ENCODE data around the gene SNAPC2. TPM values are rescaled to one million over a fixed set of nuclear protein-coding genes. Genes with fewer than 3 reads are reported as not detected.
"Not testable (repeated sequence)": the region's sequence is repeated elsewhere in the genome, so short reads cannot be mapped to it uniquely, and the experiment has no call there.

SNAPC2 gene
- total RNA-seq, 1 donor from 2014 or later, result 14.1 TPM

GRCh38 chr19:7940841-7941240, 20.7 kb downstream of the SNAPC2 start:
- DNase-seq, result no peak

GRCh38 chr19:7941895-7942596, 21.9 kb downstream of the SNAPC2 start:
- DNase-seq, result no peak

GRCh38 chr19:7942981-7943443, 22.9 kb downstream of the SNAPC2 start:
- peak; percentile 17 for DNase-seq

- DNase-seq, result peak; percentile 99
Measured at GRCh38 chr19:7943444-7944176, 23.5 kb downstream of the SNAPC2 start, which contains the start of gene TIMM44. TIMM44 (minus strand) TSS chr19:7943666; CDS start chr19:7943651, 15 bp downstream.

DNA sequence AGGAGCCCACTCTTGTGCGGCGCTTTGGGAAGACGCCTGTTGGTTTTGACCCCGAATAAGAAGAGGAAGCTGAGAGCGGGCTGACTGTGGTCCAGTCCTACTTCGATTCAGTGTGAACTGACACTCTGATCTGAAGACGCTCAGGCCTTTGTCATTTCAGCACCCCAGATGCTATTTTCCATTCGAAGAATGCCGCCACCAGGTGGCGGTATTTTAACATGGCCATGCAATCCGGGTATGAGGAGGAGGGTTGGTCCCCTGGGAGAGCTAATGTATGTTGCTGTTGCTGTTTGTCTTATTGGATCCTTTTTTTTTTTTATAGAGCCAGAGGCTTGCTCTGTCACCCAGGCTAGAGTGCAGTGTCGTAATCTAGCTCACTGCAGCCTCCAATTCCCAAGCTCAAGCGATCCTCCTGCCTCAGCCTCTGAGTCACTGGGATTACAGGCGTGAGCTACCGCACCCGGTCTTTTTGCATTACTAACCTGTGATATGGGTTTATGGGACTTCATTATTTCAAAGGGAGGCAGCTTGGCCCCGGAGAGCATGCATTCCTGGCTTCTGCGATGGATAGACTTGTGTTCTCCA, 24.1 kb downstream of the SNAPC2 start:
- DNase-seq, result peak; percentile 92

DNA sequence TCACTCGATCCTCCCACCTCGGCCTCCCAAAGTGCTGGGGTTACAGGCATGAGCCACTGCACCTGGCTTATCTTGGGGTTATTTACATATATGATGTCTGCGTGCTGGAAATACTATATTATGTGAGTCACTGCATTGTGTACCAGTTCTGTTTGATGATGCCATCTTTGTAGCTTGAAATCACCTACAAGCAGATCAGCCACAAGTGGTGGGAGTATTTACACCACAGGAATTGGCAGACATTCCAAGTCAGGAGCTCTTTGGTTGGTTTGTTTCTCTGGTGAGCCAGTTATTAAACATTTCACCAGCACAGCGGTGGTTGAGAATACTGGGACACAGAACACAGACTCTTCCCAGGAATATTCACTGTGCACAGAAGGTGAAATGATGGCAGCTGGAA, 27.8 kb downstream of the SNAPC2 start:
- no peak for DNase-seq

GRCh38 chr19:7953060-7953459, 32.9 kb downstream of the SNAPC2 start:
- peak; percentile 58 for DNase-seq

GRCh38 chr19:7953576-7953975, 33.4 kb downstream of the SNAPC2 start:
- DNase-seq, result no peak

GRCh38 chr19:7955696-7956095, 35.6 kb downstream of the SNAPC2 start:
- no peak for DNase-seq

DNA sequence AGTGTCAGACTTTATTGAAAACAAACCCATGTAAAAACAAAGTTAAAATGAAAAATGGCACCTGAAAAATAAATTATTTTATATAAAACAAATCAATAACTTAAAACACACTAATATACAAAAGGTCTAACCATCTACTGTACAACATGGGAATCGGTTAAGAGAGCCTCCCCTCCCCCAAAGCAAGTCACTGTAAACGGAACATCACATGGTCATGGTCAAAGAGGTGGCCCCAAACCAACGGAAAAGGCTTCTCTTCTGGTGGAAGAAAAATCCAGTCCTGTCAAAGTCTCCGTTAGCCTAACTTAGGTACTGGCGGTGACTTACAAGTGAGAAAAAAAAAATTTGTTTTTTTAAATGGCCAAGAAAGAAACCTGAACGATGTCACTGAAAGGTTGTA, 39.1 kb downstream of the SNAPC2 start:
- DNase-seq, result no peak

- DNase-seq, result not testable (repeated sequence)
Measured at GRCh38 chr19:7961082-7961481, 40.9 kb downstream of the SNAPC2 start.

GRCh38 chr19:7961920-7962626, 41.9 kb downstream of the SNAPC2 start:
- DNase-seq, result no peak

DNA sequence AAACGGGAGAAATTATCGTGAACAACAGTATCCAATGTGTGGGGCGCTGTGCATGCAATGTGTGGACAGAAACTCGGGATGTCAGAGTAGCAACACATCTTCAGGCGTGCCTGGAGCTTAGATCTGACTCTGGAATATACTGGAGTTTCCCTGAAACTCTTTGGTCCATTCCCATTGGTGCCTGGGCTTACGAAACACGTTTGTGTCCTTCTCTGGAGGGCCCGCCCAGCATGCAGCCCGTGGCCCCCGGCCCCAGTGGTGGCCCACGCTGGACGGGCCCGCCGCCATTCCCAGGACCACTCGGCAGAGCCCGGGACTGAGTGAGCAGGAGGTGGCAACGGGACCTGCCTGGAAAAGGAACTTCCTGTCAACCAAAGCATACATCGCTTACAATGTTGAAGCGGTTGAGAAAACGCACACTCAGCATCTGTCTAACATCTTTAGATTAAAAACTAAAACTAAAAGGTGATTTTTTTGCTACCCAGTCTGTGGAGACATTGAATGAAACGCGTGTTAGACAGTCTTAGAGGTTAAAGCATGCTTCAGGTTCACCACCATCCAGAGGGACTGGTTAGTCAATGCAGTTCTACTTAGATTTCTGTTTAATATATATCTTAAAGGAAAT, 42.6 kb downstream of the SNAPC2 start:
- no peak for DNase-seq

DNA sequence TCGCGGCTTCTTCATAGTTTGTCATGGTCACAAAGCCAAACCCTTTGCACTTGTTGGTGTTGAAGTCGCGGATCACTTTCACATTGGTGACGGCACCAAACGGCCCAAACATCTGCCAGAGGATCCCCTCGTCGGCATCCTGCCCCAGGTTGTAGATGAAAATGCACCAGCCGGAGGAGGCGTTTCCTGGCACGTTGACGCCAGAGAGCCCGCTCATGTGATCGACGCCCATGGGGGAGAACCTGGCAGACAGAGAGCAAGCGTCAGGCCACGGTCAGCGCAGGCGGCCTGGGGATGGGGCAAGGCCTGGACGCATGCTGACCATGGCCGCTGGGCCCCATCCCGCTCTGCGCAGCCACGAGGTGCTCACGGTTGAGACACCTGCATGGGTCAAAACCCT, 43.4 kb downstream of the SNAPC2 start:
- DNase-seq, result no peak

DNA sequence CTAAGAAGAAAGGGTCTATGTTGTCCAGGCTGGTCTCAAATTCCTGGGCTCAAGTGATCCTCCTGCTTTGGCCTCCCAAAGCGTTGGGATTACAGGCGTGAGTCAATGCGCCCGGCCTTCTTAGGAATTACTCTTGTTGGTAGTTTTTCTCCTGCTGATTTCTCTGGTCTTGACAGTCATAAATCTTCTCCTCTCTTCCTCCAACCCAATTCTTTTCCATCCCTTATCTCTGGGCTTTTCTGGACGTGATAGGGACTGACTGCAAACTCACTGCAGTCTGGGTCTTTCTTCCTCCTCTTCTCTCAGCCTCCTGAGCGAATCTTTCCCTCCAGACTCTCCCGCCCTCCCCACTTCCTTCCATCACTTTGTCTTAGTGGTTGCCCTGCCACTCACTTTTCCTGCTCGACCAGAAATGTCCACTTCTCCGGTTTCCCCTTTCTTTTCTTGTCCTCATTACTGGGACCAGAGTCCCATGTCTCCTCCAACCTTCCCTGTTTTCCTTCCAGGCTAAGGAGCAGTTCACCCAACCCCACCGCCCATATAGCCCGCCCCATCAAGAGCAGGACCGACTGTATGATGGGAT, 45.2 kb downstream of the SNAPC2 start:
- no peak for DNase-seq

GRCh38 chr19:7965921-7966665, 46.0 kb downstream of the SNAPC2 start:
- DNase-seq, result no peak

DNA sequence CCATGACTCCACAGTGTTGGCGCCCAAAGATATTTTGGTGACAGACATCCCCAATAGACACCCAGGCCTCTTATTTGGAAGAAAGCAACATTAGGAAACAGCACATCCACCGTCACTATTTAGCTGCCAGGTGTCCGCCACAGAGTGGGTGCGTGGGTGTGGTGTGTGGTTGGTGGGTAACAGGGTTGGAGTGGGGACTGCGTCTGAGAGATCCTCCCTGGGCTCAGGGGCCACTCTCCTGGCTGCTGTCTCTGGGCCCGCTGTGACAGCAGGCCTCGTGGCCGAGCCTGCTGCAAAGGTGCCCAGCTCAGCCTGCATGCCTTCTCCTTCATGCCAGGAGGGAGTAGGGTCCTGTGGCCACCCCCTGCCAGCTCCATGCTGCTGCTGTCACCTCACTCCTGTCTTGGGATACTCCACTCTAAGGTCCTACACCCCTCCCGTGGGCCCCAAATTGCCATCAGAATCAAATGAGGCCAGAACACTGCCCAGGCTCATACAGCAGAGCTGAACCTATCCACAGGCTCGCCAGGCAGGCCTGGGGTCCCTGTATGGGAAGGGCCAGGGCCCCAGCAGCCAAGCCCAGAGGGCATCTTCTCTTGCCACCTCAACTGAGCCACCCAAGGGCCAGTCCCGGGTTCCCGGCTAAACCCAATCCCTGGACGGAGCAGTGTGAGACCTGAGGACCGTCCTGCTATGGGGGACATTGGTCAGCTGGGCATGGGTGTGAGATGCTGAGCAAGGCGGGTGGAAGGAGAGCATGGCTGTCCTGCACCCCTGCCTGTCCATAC, 48.1 kb downstream of the SNAPC2 start:
- no peak for DNase-seq

DNA sequence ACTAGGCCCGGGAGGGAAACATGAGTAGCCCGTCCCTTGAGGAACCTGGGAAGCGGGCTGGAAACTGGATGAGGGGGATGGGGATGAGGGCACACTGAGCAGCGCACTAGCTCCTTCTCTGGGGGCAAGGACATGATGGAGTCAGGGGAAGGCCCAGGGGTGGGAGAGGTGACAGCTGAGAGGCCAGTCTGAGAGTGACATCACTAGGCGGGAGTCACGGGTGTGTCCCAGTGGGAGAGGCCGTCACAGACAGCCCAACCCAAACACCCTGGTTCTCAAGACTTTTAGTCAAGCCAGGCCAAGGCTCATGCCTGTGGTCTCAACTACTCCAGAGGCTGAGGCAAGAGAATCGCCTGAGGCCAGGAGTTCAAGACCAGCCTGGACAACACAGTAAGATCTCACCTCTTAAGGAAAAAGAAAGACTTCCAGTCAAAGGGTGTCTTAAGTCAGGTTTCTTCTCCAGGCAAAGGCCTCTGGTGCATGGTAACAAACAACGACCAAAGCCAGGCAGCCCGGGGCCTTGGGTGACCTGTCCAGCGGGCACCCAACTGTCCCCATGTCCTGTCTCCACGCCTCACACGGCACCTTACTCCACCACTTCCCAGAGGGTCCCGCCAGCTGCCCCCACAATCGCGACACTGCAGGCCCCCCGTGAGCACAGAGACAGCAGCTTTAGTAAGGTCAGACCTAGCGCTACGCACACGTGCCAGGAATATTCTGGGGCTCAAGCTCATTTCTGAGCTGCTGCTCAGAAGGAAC, 48.8 kb downstream of the SNAPC2 start:
- DNase-seq, result no peak

GRCh38 chr19:7969555-7969939, 49.4 kb downstream of the SNAPC2 start:
- DNase-seq, result no peak

All from dermis blood vessel endothelial cell (primary cell).